ENCODE data around the gene NELL1.

- no peak for TF ChIP-seq POLR2AphosphoS5 (IDR thresholded peaks at IDR 0.05; ENCODE audit: low read depth, low read length)
- TF ChIP-seq, protein P1, sequence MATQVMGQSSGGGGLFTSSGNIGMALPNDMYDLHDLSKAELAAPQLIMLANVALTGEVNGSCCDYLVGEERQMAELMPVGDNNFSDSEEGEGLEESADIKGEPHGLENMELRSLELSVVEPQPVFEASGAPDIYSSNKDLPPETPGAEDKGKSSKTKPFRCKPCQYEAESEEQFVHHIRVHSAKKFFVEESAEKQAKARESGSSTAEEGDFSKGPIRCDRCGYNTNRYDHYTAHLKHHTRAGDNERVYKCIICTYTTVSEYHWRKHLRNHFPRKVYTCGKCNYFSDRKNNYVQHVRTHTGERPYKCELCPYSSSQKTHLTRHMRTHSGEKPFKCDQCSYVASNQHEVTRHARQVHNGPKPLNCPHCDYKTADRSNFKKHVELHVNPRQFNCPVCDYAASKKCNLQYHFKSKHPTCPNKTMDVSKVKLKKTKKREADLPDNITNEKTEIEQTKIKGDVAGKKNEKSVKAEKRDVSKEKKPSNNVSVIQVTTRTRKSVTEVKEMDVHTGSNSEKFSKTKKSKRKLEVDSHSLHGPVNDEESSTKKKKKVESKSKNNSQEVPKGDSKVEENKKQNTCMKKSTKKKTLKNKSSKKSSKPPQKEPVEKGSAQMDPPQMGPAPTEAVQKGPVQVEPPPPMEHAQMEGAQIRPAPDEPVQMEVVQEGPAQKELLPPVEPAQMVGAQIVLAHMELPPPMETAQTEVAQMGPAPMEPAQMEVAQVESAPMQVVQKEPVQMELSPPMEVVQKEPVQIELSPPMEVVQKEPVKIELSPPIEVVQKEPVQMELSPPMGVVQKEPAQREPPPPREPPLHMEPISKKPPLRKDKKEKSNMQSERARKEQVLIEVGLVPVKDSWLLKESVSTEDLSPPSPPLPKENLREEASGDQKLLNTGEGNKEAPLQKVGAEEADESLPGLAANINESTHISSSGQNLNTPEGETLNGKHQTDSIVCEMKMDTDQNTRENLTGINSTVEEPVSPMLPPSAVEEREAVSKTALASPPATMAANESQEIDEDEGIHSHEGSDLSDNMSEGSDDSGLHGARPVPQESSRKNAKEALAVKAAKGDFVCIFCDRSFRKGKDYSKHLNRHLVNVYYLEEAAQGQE (IDR thresholded peaks at IDR 0.05; ENCODE audit: insufficient read depth in 1 of 2, low read depth in 2 of 2, low read length in 2 of 2): no peak
- TF ChIP-seq TAF1 (IDR thresholded peaks at IDR 0.05; ENCODE audit: borderline replicate concordance, insufficient read depth, low read length): no peak
- TF ChIP-seq SIN3A (IDR thresholded peaks at IDR 0.05; ENCODE audit: borderline replicate concordance, insufficient read depth, low read length): no peak
- TF ChIP-seq FOXP2 (optimal IDR thresholded peaks at IDR 0.05; ENCODE audit: borderline replicate concordance, extremely low read depth, extremely low read length, insufficient read depth): no peak
Measured at GRCh38 chr11:20874358-20874757, 205.0 kb downstream of the NELL1 start.
